HG02623 (cell line): ENCODE data around the gene CHRD.
"Not testable (repeated sequence)": the region's sequence is repeated elsewhere in the genome, so short reads cannot be mapped to it uniquely, and the experiment has no call there.

Experiments
- ATAC-seq: cut with Tn5 transposase; IDR thresholded peaks from one replicate; pipeline ENCODE4 v1.9.1; 2021; ENCODE audit warnings: moderate library complexity; ENCODE audit not compliant: unreplicated experiment

CHRD gene

DNA sequence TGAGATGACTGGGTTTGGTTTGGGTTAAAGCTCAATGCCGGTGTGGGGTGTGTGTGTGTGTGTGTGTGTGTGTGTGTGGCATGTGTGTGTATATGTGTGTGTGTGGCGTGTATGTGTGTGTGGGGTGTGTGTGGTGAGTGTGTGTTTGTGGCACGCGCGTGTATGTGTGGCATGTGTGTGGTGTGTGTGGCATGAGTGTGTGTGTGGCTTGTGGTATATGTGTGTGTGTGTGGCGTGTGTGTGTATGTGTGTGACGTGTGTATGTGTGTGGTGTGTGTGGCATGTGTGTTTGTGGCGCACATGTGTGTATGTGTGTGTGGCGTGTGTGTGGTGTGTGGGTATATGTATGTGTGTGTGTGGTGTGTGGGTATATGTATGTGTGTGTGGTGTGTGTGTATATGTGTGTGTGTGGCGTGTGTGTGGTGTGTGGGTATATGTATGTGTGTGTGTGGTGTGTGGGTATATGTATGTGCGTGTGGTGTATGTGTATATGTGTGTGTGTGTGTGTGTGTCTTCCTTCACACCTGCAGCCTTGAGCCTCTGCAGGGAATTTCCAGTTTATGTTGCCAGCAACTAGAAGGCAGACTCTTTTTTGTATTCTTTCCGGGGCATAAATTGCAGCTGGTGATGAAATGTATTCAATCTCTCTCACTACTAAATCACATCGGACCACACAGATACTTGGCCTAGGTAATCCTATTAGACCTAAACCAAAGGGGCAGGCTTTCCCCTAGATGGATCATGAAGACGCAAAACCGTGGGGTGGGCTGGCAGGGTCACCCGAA is 34.8 kb downstream of the CHRD start:
- ATAC-seq, result no peak

DNA sequence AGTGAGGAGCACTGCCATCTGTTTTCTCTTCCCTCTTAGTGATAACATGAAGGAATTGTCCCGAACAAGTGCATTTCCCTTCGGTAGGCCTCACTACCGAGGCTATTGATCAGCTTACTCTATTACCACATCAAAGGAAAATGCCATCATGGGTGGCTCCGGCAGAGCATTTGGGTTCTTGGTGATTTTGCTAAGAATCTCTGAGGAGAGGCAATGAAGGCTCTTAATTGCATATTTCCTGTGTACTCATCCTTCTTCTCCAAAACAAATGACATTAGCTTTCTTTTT is 35.3 kb downstream of the CHRD start:
- ATAC-seq, result no peak

DNA sequence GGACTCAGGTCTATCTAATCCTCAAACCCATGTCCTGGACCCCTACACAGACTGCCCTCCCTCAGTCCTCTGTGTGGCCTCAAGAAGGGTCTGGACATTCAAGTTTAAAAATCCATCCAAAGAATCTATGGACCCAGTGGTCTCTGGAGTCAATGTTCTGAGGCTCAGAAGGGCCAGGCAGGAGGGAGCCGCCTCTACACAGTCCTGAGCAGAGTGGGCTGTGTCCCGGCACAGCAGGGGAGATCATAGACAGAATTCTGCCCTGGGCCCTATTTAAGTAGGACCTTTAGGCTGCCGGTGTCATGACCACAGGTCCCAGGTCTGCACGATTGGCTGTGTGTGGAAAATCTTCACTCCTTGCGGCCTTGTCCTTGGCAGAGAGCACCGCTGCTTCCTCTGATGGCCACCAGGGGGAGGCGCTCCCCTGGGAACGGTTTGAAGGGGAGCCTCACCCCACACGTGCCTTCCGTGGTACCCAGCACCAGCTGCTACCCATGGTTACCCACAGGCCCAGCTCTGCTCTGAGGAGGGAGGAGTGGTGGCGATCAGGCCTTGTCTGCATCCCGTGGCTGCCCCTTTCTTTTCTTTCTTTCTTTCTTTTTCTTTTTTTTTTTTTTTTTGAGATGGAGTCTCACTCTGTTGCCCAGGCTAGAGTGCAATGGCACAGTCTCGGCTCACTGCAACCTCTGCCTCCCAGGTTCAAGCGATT is 37.9 kb downstream of the CHRD start:
- peak; percentile 77 for ATAC-seq

DNA sequence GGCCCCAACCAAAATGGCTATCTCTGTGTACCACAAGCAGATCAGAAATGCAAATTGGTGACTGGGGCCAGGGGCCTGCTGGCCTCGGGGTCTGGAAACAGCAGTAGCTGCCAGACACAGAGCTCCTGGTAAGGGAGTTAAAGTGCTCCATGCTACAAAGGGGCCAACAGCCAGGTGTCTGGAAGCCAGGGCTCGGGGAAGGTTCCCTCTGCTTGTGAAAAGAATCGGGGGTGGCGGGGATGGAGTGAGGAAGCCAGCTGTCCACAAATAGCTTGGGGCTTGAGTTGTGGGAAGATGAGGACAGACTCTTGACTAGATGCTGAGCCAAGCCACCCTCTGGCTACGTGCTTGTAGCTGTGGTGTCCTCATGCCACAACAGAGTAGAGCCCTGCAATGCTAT is 39.3 kb downstream of the CHRD start:
- ATAC-seq, result no peak

DNA sequence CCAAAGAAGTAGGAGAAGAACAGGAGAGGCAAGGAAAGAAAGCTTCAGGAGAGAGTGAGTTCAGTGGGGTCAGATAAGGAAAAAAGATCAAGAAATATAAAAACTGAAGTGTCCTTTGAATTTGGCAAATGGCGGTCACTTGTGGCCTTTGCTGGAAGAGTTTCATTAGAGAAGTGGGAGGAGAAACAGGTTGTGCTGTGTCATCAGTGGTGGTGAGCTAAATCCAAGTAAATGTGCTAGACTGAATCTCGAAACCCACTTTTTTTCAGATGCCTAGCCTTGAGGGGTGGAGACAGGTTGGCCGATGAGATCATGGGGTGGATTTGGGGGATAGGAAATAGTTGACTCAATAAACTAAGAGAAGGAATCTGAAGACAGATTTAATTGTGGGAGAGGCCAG is 43.7 kb downstream of the CHRD start:
- ATAC-seq, result no peak

DNA sequence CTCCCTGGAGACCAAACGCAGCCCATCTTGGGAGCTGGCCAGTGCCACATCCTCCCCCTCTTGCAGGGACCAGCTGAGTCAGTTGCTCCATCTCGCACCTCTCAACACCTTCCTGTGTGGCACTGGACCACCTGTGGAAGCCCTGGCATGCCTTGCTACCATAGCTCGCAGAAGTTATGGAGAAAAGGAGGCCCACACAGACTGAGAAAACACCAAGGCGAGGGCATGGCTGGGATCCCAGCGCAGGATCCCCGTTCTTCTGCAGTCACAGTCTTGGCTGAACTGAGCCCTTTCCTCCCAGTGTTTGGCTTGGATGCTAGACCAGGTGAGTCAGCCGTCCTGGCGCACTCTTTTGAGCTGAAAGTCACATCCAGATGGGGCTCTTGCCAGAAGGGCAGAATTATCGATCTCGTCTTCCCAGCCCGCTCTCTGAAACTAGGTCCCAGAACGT is 46.9 kb downstream of the CHRD start:
- ATAC-seq, result no peak

DNA sequence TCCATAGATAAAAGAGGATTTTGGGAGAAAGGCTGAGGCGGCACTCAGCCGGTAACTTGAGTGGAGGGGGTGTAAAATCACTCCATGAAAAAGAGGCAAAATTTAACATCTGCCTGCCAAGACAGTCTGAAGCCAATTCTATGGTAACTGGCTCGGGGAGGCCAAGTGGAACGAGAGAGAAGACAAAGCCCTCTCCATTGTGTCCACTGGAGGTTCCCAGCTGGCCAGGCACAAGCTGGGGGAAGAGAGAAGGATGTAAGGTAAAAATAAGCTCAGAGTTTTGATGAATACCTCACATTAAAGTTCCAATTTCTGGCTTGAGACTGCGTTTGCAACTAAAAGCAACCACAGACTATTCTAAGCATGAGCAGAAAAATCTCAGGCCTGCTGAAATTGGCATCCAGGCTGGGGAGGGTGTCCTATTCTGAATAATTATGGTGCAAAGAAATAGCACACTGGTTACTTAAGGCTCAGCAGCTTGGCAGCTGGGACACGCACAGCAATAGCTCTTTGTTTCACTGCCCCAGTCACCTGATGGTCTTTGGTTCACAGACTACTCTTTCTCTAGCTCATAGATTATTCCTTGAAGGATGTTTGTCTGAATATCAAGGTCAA is 48.8 kb downstream of the CHRD start:
- no peak for ATAC-seq

DNA sequence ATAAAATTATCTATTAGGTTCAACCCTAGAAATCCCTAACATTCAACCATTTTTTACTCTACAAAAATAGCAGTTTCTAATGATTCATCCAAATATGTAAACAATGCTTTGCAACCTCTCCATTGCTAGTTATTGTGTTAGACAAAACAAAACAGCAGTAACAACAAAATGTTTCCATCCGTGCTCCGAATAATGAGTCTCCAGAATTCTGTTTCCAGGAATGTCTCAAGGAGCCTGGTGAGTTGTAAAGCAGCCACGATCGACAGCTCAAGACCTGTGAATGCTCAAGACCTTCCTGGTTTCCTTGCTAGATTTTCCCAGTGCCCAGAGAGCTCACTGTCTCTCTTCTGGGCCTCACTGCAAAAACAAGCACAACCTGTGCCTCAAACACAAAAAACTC is 49.9 kb downstream of the CHRD start:
- ATAC-seq, result no peak

DNA sequence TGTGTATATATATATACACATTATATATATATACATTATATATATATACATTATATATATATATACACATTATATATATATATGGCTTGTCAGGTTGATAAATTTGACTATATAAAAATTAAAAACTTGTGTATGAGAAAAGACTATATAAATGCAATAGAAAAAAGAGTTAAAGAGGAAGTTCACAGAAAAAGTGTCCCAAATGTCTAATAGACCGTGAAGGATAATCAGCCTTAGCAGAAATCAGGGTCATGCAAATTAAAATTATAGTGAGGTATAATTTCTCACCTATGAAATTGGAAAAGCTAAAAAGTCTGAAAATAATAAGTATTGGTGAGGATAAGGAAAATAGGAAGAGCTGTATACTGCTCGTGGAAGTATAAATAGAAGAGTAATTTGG is 51.1 kb downstream of the CHRD start:
- ATAC-seq, result no peak

DNA sequence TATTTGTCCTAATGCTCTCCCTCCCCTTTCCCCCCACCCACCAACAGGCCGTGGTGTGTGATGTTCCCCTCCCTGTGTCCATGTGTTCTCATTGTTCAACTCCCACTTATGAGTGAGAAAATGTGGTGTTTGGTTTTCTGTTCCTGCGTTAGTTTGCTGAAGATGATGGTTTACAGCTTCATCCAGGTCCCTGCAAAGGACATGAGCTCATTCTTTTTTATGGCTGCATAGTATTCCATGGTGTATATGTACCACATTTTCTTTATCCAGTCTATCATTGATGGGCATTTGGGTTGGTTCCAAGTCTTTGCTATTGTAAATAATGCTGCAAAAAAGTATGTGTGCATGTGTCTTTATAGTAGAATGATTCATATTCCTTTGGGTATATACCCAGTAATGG is 53.3 kb downstream of the CHRD start:
- ATAC-seq, result not testable (repeated sequence)

DNA sequence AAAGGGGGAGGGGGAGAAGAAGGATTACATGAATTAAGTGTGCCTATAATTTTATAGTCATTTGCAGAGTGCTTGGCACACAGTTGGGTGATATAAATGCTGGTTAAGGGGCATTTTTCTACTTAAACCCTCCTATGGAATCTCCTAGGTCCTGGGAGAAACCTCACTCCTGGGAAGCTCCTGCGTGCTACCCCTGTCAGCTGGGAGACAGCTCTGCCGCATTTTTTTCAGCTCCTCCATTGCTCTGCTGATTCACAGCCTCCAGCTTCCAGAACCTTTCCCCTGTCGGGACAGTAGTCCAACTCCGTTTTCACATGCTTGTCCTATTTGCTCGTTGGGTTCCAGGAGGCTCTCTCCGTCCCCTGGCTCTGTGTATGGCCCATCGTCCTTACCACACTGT is 59.2 kb downstream of the CHRD start:
- no peak for ATAC-seq
